GM19043 (cell line): ENCODE data around the gene CHRNE.
"Not testable (repeated sequence)": the region's sequence is repeated elsewhere in the genome, so short reads cannot be mapped to it uniquely, and the experiment has no call there.

Experiments used
- ATAC-seq: cut with Tn5 transposase; IDR thresholded peaks from one replicate; pipeline ENCODE4 v1.9.1; 2021; ENCODE audit warnings: low read depth; ENCODE audit not compliant: unreplicated experiment

Gene CHRNE

DNA sequence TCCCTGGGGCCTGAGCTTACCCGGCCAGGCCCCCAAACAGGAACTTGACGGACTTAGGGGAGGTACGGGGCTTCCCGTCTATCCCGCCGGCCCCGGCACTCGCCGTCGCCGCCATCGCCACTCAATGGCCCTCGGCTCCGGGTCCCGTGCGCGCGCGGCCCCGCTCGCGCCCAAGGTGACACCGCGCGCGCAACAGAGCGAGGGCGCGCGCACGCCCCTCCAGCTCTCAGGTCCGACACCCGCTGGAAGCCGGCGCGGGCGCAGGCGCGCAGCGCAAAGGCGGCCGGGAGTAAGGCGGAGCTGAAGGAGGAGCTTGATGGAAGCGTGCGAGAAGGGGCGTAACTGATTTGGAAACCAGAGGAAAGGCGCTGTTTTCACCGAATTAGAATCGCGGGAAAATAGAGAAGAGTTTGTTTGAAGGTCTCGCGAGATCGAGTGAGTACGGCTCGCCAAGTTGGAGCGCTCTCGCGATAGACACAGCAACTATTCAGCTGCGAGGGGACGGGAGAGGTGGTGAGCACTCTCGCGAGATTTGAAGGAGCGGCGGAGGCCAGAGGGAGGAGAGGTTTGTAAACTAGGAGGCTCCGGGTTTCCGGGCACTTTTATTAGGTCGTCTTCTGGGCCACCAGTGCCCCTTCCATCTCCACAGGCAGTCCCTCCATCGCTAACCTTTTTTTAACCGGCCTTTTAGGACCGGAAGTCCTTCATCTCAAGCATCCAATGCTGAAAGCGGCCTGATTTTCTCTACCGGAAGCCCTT lies 37.1 kb upstream of the CHRNE start, which contains the start of the genes RNF167 and SLC25A11:
Gene RNF167 (plus strand): TSS at position 473 of the 759 bp plus-strand sequence. CDS start 642 bp downstream, outside the sequence.
Gene SLC25A11 (minus strand): TSS at position 251 of the 759 bp plus-strand sequence. CDS start 136 bp downstream, at position 115.
- peak; percentile 70 for ATAC-seq

DNA sequence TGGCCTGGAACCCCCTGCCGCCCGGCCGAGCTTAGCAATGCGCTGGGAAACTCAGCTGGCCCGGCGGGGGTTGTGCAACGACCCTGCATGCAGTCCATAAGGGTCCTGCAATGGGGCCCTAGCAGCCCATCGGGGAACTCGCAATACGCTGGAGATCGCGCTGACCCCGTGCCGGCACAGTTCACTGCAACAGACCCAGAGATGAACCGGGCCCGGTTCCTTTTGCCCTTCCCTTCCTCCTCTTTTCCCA lies 36.6 kb upstream of the CHRNE start:
- no peak for ATAC-seq

- ATAC-seq, result no peak
Measured at GRCh38 chr17:4938688-4939545, 36.0 kb upstream of the CHRNE start.

DNA sequence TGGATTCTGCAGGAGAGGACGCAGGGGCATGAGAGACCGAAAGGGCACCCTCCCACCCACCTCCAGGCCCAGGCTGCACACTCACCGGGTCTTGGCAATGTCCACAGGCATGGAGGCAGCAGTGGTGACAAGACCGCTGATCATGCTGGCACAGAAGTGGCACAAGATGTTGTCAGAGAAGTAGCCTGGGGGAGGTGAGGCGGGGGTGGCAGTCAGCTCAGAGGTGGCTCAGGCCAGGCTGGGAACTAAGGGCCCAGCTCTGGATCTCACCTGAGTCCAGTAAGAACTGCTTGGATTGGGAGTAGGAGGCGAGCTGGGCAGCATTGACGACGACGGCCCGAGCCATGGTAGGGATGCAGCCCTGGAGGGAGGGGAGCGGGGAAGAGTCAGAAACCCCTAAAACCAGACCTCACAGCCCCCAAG lies 35.2 kb upstream of the CHRNE start:
- no peak for ATAC-seq

DNA sequence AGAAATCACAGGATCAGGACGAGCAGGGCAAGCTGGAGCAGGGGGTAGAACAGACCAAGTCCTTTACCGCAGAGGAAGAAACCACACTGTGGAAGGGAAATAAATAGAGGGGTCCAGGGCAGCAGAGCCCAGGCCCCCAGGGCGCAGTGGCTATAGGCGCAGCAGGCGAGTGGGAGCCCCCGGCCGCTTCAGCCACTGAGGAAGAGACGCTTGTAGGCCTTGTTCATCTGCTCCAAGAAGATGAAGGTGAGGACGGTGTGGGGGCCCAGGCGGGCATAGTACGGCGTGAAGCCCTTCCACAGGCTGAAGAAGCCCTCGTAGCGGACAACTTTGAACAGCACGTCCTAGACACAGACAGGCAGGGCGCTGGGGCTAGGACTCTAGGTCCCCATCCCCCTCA lies 34.7 kb upstream of the CHRNE start:
- no peak for ATAC-seq

- no peak for ATAC-seq
Measured at GRCh38 chr17:4936436-4936835, 33.5 kb upstream of the CHRNE start.

- no peak for ATAC-seq
Measured at GRCh38 chr17:4935650-4936049, 32.8 kb upstream of the CHRNE start.

- no peak for ATAC-seq
Measured at GRCh38 chr17:4934173-4934979, 31.5 kb upstream of the CHRNE start.

DNA sequence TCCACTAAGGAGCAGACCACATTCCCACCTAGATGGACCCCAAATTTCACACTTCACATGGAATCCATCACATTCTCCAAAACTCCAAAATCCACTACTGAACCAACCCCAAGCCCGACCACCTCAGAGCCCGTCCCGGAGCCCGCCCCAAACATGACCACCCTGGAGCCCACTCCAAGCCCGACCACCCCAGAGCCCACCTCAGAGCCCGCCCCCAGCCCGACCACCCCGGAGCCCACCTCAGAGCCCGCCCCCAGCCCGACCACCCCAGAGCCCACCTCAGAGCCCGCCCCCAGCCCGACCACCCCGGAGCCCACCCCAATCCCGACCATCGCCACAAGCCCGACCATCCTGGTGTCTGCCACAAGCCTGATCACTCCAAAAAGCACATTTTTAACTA lies 30.7 kb upstream of the CHRNE start:
- no peak for ATAC-seq

DNA sequence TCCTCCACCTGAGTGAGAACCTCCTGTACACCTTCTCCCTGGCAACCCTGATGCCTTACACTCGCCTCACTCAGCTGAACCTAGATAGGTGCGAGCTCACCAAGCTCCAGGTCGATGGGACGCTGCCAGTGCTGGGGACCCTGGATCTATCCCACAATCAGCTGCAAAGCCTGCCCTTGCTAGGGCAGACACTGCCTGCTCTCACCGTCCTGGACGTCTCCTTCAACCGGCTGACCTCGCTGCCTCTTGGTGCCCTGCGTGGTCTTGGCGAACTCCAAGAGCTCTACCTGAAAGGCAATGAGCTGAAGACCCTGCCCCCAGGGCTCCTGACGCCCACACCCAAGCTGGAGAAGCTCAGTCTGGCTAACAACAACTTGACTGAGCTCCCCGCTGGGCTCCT lies 29.9 kb upstream of the CHRNE start:
- no peak for ATAC-seq

DNA sequence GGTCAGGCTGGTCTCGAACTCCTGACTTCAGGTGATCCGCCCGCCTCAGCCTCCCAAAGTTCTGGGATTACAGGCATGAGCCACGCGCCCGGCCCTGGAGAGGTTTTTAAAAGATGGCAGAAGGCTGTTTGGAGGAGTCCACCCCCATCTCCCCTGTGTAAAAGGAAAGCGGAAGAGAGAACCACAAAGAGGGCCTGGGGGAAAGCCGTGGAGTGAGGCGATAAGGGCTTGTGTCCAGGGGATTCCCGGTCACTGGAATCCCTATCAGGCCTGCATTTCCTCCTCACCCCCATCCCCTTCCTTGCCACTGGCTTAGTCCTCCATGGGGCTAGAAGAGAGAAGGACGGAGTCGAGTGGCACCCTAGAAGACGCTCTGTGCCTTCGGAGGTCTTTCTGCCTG lies 29.1 kb upstream of the CHRNE start, which contains the start of gene GP1BA:
Gene GP1BA (plus strand): TSS at position 315 of the 400 bp plus-strand sequence. CDS start 328 bp downstream, outside the sequence.
- ATAC-seq, result no peak

DNA sequence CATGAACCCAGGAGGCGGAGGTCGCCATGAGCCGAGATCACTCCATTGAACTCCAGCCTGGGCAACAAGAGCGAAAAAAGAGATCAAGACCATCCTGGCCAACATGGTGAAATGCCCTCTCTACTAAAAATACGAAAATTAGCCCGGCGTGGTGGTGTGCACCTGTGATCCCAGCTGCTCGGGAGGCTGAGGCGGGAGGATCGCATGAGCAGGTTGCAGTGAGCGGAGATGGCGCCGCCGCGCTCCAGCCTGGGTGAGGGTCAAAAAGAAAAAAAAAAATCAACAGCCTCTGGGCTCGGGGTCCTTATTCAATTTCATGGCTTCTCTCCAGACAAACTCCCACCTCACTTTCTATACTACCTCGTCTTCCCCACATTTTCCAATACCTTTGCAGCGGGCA lies 26.0 kb upstream of the CHRNE start:
- no peak for ATAC-seq

GRCh38 chr17:4926577-4927335 lies 23.9 kb upstream of the CHRNE start:
- not testable (repeated sequence) for ATAC-seq

DNA sequence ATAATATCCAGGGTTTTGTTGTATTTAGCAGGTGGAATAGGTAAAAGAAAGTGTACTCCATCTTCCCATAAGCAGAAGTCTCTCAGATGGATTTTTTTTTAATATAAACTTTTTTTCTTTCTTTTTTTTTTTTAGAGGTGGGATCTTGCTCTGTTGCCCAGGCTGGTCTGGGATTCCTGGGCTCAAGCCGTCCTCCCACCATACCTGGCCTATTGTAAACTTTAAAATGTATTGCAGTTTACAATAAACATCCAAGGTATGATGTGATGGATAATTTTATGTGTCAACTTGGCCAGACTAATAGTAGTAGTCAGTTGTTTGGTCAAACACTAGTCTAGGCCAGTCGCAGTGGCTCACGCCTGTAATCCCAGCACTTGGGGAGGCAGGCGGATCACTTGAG lies 18.4 kb upstream of the CHRNE start:
- no peak for ATAC-seq

GRCh38 chr17:4920351-4921048 lies 17.6 kb upstream of the CHRNE start:
- no peak for ATAC-seq

GRCh38 chr17:4919511-4920047 lies 16.7 kb upstream of the CHRNE start:
- ATAC-seq, result no peak

- not testable (repeated sequence) for ATAC-seq
Measured at GRCh38 chr17:4914551-4914950, 11.7 kb upstream of the CHRNE start.

- no peak for ATAC-seq
Measured at GRCh38 chr17:4913994-4914393, 11.1 kb upstream of the CHRNE start.
